H1 (cell line): Measurements from ENCODE around the gene MMD. TPM values are rescaled to one million over a fixed set of nuclear protein-coding genes. Genes with fewer than 3 reads are reported as not detected.

Experiments used
- CTCF ChIA-PET: fragments of 300-600 bp; sonication (Branson Sonifier 250); formaldehyde crosslinking; loops from one replicate; lab custom pipeline; 2021; ENCODE audit not compliant: partially characterized antibody; lab: Charles Lee
- POLR2A ChIA-PET: fragments of 300-600 bp; sonication (Branson Sonifier 250); formaldehyde crosslinking; loops from one replicate; lab custom pipeline; 2021; ENCODE audit warnings: inconsistent platforms; ENCODE audit not compliant: partially characterized antibody; lab: Charles Lee
- DNase-seq, 2 experiments: peaks; one replicate each; pipeline versions ENCODE4 v3.0.0 to v3.0.0-alpha.2; 2010 to 2022; ENCODE audit warnings: low spot score in 2 of 2, low read depth in 1 of 2, mixed read lengths in 1 of 2
- FAIRE-seq: peaks from 2 replicates; lab custom pipeline; 2011; peaks lifted over from hg19 to GRCh38; lab: Jason Lieb, UNC
- H2AFZ ChIP-seq: 2 replicates; pipeline ENCODE4 v1.8.1; 2012; ENCODE audit warnings: low read length, inconsistent platforms
- H2AK5ac ChIP-seq: 2 replicates; pipeline ENCODE4 v1.6.1; 2013; ENCODE audit warnings: low read depth, low read length
- H2BK120ac ChIP-seq: replicated peaks from 2 replicates; pipeline ENCODE3; 2013; ENCODE audit warnings: low read depth, low read length, inconsistent platforms
- H2BK12ac ChIP-seq: 2 replicates; pipeline ENCODE4 v1.6.1; 2013; ENCODE audit warnings: low read depth, low read length
- H2BK15ac ChIP-seq: 2 replicates; pipeline ENCODE4 v1.6.1; 2013; ENCODE audit warnings: low read length
- H2BK20ac ChIP-seq: 2 replicates; pipeline ENCODE4 v1.6.1; 2013; ENCODE audit warnings: low read length
- H2BK5ac ChIP-seq: 2 replicates; pipeline ENCODE4 v1.6.1; 2013; ENCODE audit warnings: low read depth, low read length
- H3K14ac ChIP-seq: 2 replicates; pipeline ENCODE4 v1.6.1; 2013; ENCODE audit warnings: inconsistent platforms; ENCODE audit not compliant: insufficient read length
- H3K18ac ChIP-seq: 2 replicates; pipeline ENCODE4 v1.6.1; 2013; ENCODE audit warnings: low read length; ENCODE audit errors: extremely low read depth
- H3K23ac ChIP-seq: 2 replicates; pipeline ENCODE4 v1.6.1; 2013; ENCODE audit warnings: inconsistent platforms; ENCODE audit not compliant: insufficient read length
- H3K23me2 ChIP-seq: 2 replicates; pipeline ENCODE4 v1.6.1; 2013; ENCODE audit warnings: low read depth, low read length
- H3K27ac ChIP-seq: 2 replicates; pipeline ENCODE4 v1.6.1; 2011; ENCODE audit warnings: low read depth, low read length, inconsistent platforms
- H3K27me3 ChIP-seq, 4 experiments: replicated peaks in 1 of 4; 1 replicate in 1 of 4; 2 replicates in 3 of 4; pipeline versions ENCODE4 v1.6.1 to v1.8.1; 2011 to 2013; ENCODE audit warnings: low read length in 3 of 4, mild to moderate bottlenecking in 3 of 4, inconsistent platforms in 2 of 4, mixed read lengths in 2 of 4, moderate library complexity in 1 of 4; ENCODE audit not compliant: control insufficient read depth in 3 of 4, insufficient read depth in 3 of 4; ENCODE audit errors: extremely low read depth in 1 of 4
- H3K36me3 ChIP-seq, 4 experiments: 2 replicates each; pipeline versions ENCODE4 v1.6.1 to v1.8.1; 2011 to 2013; ENCODE audit warnings: mild to moderate bottlenecking in 4 of 4, low read length in 3 of 4, moderate library complexity in 2 of 4, control low read depth in 1 of 4, inconsistent platforms in 1 of 4; ENCODE audit not compliant: insufficient read depth in 4 of 4, control insufficient read depth in 2 of 4
- H3K4ac ChIP-seq: replicated peaks from 2 replicates; pipeline ENCODE3; 2013; ENCODE audit warnings: low read length, low read depth, mixed read lengths, inconsistent platforms; ENCODE audit not compliant: insufficient read length
- H3K4me1 ChIP-seq, 4 experiments: replicated peaks in 1 of 4; 1 replicate in 1 of 4; 2 replicates in 3 of 4; pipeline versions ENCODE4 v1.6.1 to v1.8.1; 2011 to 2013; ENCODE audit warnings: low read length in 3 of 4, inconsistent platforms in 2 of 4, mixed read lengths in 1 of 4; ENCODE audit not compliant: insufficient read depth in 4 of 4, control insufficient read depth in 3 of 4
- H3K4me2 ChIP-seq, 2 experiments: 2 replicates each; pipeline versions ENCODE4 v1.6.1 to v1.8.1; 2011 to 2013; ENCODE audit warnings: low read depth in 2 of 2, low read length in 2 of 2, control low read depth in 1 of 2, inconsistent platforms in 1 of 2, mild to moderate bottlenecking in 1 of 2; ENCODE audit not compliant: insufficient read depth in 1 of 2
- H3K4me3 ChIP-seq, 4 experiments: fragments of 200-600, 300-600 bp in 1 of 4; sonication (generic), shearing (Covaris generic), sonication (Bioruptor Twin) in 1 of 4; 2 replicates each; pipeline versions ENCODE4 v1.5.1 to v1.8.1; 2011 to 2016; ENCODE audit warnings: low read length in 4 of 4, low read depth in 3 of 4, control low read depth in 2 of 4, inconsistent platforms in 2 of 4, mild to moderate bottlenecking in 2 of 4, mixed read lengths in 1 of 4, moderate library complexity in 1 of 4; ENCODE audit not compliant: insufficient read depth in 2 of 4; ENCODE audit errors: extremely low read depth in 1 of 4
- H3K56ac ChIP-seq: replicated peaks from 2 replicates; pipeline ENCODE3; 2013; ENCODE audit warnings: low read depth, mild to moderate bottlenecking, mixed read lengths, low read length, inconsistent platforms; ENCODE audit not compliant: insufficient read length
- H3K79me1 ChIP-seq: 2 replicates; pipeline ENCODE4 v1.6.1; 2013; ENCODE audit warnings: low read depth, low read length, control low read depth
- H3K79me2 ChIP-seq, 2 experiments: 2 replicates each; pipeline versions ENCODE4 v1.6.1 to v1.8.1; 2012 to 2013; ENCODE audit warnings: low read length in 2 of 2, mild to moderate bottlenecking in 2 of 2, inconsistent platforms in 1 of 2; ENCODE audit not compliant: insufficient read depth in 2 of 2, control insufficient read depth in 1 of 2
- H3K9ac ChIP-seq, 4 experiments: replicated peaks in 1 of 4; 1 replicate in 1 of 4; 2 replicates in 3 of 4; pipeline versions ENCODE4 v1.6.1 to v1.8.1; 2011 to 2013; ENCODE audit warnings: low read depth in 3 of 4, low read length in 3 of 4, control low read depth in 2 of 4, mild to moderate bottlenecking in 2 of 4, moderate library complexity in 2 of 4, inconsistent platforms in 1 of 4; ENCODE audit errors: extremely low read depth in 1 of 4
- H3K9me3 ChIP-seq, 2 experiments: 2 replicates each; pipeline versions ENCODE4 v1.6.1 to v1.8.1; 2012 to 2013; ENCODE audit warnings: mild to moderate bottlenecking in 2 of 2, moderate library complexity in 2 of 2, control low read depth in 1 of 2, inconsistent platforms in 1 of 2, low read depth in 1 of 2, low read length in 1 of 2, mixed read lengths in 1 of 2; ENCODE audit not compliant: insufficient read depth in 2 of 2
- H4K20me1 ChIP-seq, 2 experiments: replicated peaks in 1 of 2; 2 replicates each; pipeline versions ENCODE3 to v1.8.1; 2011 to 2013; ENCODE audit warnings: inconsistent platforms in 2 of 2, low read length in 2 of 2, mild to moderate bottlenecking in 1 of 2; ENCODE audit not compliant: insufficient read depth in 2 of 2, control insufficient read depth in 1 of 2
- H4K5ac ChIP-seq: 2 replicates; pipeline ENCODE4 v1.6.1; 2013; ENCODE audit warnings: low read length, low read depth, mixed read lengths, inconsistent platforms; ENCODE audit not compliant: insufficient read length
- H4K8ac ChIP-seq: 2 replicates; pipeline ENCODE4 v1.8.0; 2013; ENCODE audit warnings: mild to moderate bottlenecking, moderate library complexity, low read length, inconsistent platforms; ENCODE audit not compliant: insufficient read depth; ENCODE audit errors: extremely low read depth
- H4K91ac ChIP-seq: replicated peaks from 2 replicates; pipeline ENCODE3; 2013; ENCODE audit warnings: low read length, mixed read lengths, inconsistent platforms; ENCODE audit not compliant: insufficient read length
- ASH2L ChIP-seq: fragments of 200-600, 300-600 bp; sonication (generic); IDR thresholded peaks from one replicate; pipeline ENCODE4 v1.7.1; 2017; ENCODE audit warnings: low read length
- BCL11A ChIP-seq, 2 experiments: IDR thresholded peaks; one replicate each; pipeline ENCODE4 v1.6.1; 2011; ENCODE audit warnings: low read depth in 2 of 2, low read length in 2 of 2, mild to moderate bottlenecking in 2 of 2
- CHD2 ChIP-seq: IDR thresholded peaks from 2 replicates; pipeline ENCODE4 v1.6.1; 2012; ENCODE audit warnings: low read length, improper control_type of control experiment
- KDM5A ChIP-seq: fragments of 200-600 bp; IDR thresholded peaks from 2 replicates; pipeline ENCODE4 v1.7.1; 2012; ENCODE audit warnings: mild to moderate bottlenecking, low read length, inconsistent platforms, mixed read lengths
- POU5F1 ChIP-seq: IDR thresholded peaks from 2 replicates; pipeline ENCODE4 v1.6.1; 2011; ENCODE audit warnings: low read depth, mild to moderate bottlenecking, low read length, moderate library complexity
- RNF2 ChIP-seq: fragments of 200-900, 300-1000 bp; sonication (generic); IDR thresholded peaks from 2 replicates; pipeline ENCODE4 v1.7.1; 2016; ENCODE audit warnings: borderline replicate concordance, low read depth, mild to moderate bottlenecking, antibody characterized with exemption, low read length; ENCODE audit not compliant: poor library complexity, severe bottlenecking; ENCODE audit errors: missing control alignments
- SP2 ChIP-seq: IDR thresholded peaks from 2 replicates; pipeline ENCODE4 v1.6.1; 2012; ENCODE audit warnings: mild to moderate bottlenecking, low read length, inconsistent platforms
- TCF12 ChIP-seq: IDR thresholded peaks from 2 replicates; pipeline ENCODE4 v1.6.1; 2011; ENCODE audit warnings: low read depth, mild to moderate bottlenecking, low read length
- TEAD4 ChIP-seq: IDR thresholded peaks from 2 replicates; pipeline ENCODE4 v1.6.1; 2012; ENCODE audit warnings: low read depth, low read length, inconsistent platforms, mixed read lengths
- polyA plus RNA-seq, 7 experiments: library from polyadenylated mRNA; depleted of rRNA in 3 of 7; stranded (reverse) in 5 of 7; unstranded in 2 of 7; fragments of >200 nt in 5 of 7; fragments of 200-250 nt in 2 of 7; gene quantifications; 1 replicate in 5 of 7; 2 replicates in 1 of 7; 4 replicates in 1 of 7; pipeline versions ENCODE4 v1.2.1 to v1.2.3, GENCODE V29; 2011 to 2013; ENCODE audit warnings: missing spikeins in 2 of 7, mixed read lengths in 2 of 7
- total RNA-seq: library from RNA; stranded (reverse); fragmentation: NEBNext Ultra II Directional; extraction: Animal tissue kit (Norgen Biotek cat#: 25700); gene quantifications from 2 replicates; pipeline ENCODE4 v1.2.1, GENCODE V29; 2021

The MMD gene
- total and polyA plus RNA-seq, 2 of the 8 experiments (the other 6 are each of a cell fraction or from before 2014, with no cell fraction given), result 28.2 to 37.8 TPM

DNA sequence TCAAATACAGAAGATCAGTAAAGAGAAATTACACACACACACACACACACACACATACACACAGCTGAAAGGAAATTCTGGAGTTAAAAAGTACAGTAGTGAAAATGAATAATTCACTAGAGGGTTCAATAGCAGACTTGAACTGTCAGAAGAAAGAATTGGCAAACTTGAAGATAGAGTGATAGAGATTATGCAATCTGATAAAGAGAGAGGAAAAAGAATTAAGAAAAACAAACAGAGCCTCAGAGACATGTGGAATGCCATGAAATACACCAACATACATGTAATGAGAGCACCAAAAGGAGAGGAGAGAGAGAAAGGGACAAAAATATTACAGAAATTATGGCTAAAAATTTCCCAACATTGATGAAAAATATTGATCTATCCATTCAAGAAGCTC, 60.7 kb downstream of the MMD start:
- peaks cover 1% of the 10 kb centered on the region; the same call in 1 of the 2 replicates for H3K23me2 ChIP-seq
- no peak overlapping the region for H3K18ac ChIP-seq
- H3K27me3 ChIP-seq, result no peaks in the 10 kb centered on the region; a peak in 1 of 7 replicates
- no peak overlapping the region for H3K14ac ChIP-seq
- H3K36me3 ChIP-seq, result no peaks in the 10 kb centered on the region
- H3K27ac ChIP-seq, result no peak overlapping the region
- no peak overlapping the region for H2BK120ac ChIP-seq
- ChIA-PET POLR2A (no interaction called here), CTCF (interaction anchor here (0.6 to 3.2 kb wide), 4 partner anchors 8 to 410 kb away, joined by 3 to 21 read pairs (median 3); no protein-coding TSS in a partner anchor)
- no peak overlapping the region for H4K8ac ChIP-seq
- H3K23ac ChIP-seq, result no peak overlapping the region
- H2BK12ac ChIP-seq, result no peak overlapping the region
- no peak overlapping the region for H2AFZ ChIP-seq
- H2AK5ac ChIP-seq, result no peak overlapping the region
- H3K79me1 ChIP-seq, result no peaks in the 10 kb centered on the region
- no peak for DNase-seq
- no peaks in the 10 kb centered on the region for H4K20me1 ChIP-seq
- no peaks in the 10 kb centered on the region for H3K79me2 ChIP-seq
- H3K4me2 ChIP-seq, result no peak overlapping the region
- no peak overlapping the region for H2BK5ac ChIP-seq
- H4K91ac ChIP-seq, result no peak overlapping the region
- H3K9me3 ChIP-seq, result peaks cover 0 to 5% of the 10 kb centered on the region in 2 experiments; a peak in 1 of 4 replicates
- no peak overlapping the region for H3K9ac ChIP-seq
- peaks cover 0 to 4% (median under 1%) of the 10 kb centered on the region in 4 experiments; a peak in 4 of 7 replicates for H3K4me1 ChIP-seq
- H2BK20ac ChIP-seq, result no peak overlapping the region
- no peak overlapping the region for H3K4me3 ChIP-seq
- H3K56ac ChIP-seq, result no peak overlapping the region
- FAIRE-seq, result no peak
- H3K4ac ChIP-seq, result no peak overlapping the region
- no peak overlapping the region for H2BK15ac ChIP-seq
- no peak overlapping the region for H4K5ac ChIP-seq
- no peak for TF ChIP-seq CHD2
- no peak for TF ChIP-seq POU5F1
- no peak for TF ChIP-seq TCF12
- TF ChIP-seq BCL11A (IDR thresholded peaks at IDR 0.05; ENCODE audit: low read depth in 2 of 2, low read length in 2 of 2), result no peak
- TF ChIP-seq TEAD4, result no peak
- TF ChIP-seq RNF2, result no peak
- no peak for TF ChIP-seq KDM5A
- TF ChIP-seq ASH2L, result no peak
- TF ChIP-seq SP2, result no peak
